Natural killer cell (primary cell): ENCODE data around the gene CD14. TPM values are rescaled to one million over a fixed set of nuclear protein-coding genes. Genes with fewer than 3 reads are reported as not detected.
"Not testable (repeated sequence)": the region's sequence is repeated elsewhere in the genome, so short reads cannot be mapped to it uniquely, and the experiment has no call there.

ENCODE experiments used
- ATAC-seq, 3 donors: fragments of 150-1000 bp in 2 of 3; fragments of 200-7000 bp in 1 of 3; cut with Tn5 transposase; 1 replicate in 1 of 3; 2 replicates in 2 of 3; pipeline ENCODE4 v1.10.0; 2021; ENCODE audit warnings: mild to moderate bottlenecking in 2 of 3, moderate library complexity in 2 of 3
- DNase-seq, 2 donors: peaks; one replicate each; pipeline versions ENCODE4 v3.0.0 to v3.0.0-alpha.2; 2013 to 2021; ENCODE audit warnings: mixed read lengths in 1 of 2
- H3K27ac ChIP-seq: one replicate; pipeline ENCODE4 v1.5.1; 2013; ENCODE audit warnings: mild to moderate bottlenecking, low read length
- H3K27me3 ChIP-seq: one replicate; pipeline ENCODE4 v1.6.1; 2013; ENCODE audit warnings: low read length; ENCODE audit not compliant: control insufficient read depth, insufficient read depth
- H3K36me3 ChIP-seq: one replicate; pipeline ENCODE4 v1.6.1; 2013; ENCODE audit warnings: low read length; ENCODE audit not compliant: control insufficient read depth, insufficient read depth
- H3K4me1 ChIP-seq: one replicate; pipeline ENCODE4 v1.6.1; 2013; ENCODE audit warnings: low read length; ENCODE audit not compliant: control insufficient read depth, insufficient read depth
- H3K4me3 ChIP-seq: one replicate; pipeline ENCODE4 v1.5.1; 2013; ENCODE audit warnings: low read length
- H3K9me3 ChIP-seq: one replicate; pipeline ENCODE4 v1.6.1; 2013; ENCODE audit warnings: low read length; ENCODE audit not compliant: control insufficient read depth, insufficient read depth
- H3K27ac Mint-ChIP-seq, 2 donors: one replicate each; pipeline ENCODE4 v1.8.0; 2022; ENCODE audit warnings: mild to moderate bottlenecking in 2 of 2, mixed read lengths in 2 of 2, moderate library complexity in 1 of 2
- H3K27me3 Mint-ChIP-seq, 2 donors: one replicate each; pipeline ENCODE4 v1.8.0; 2022; ENCODE audit warnings: low read depth in 2 of 2, mixed read lengths in 2 of 2
- H3K36me3 Mint-ChIP-seq: one replicate; pipeline ENCODE4 v1.8.0; 2022; ENCODE audit warnings: mixed read lengths
- H3K4me1 Mint-ChIP-seq, 2 donors: one replicate each; pipeline ENCODE4 v1.8.0; 2022; ENCODE audit warnings: mixed read lengths in 2 of 2
- H3K4me3 Mint-ChIP-seq: one replicate; pipeline ENCODE4 v1.8.0; 2022; ENCODE audit warnings: mild to moderate bottlenecking, moderate library complexity, mixed read lengths
- H3K9me3 Mint-ChIP-seq, 2 donors: one replicate each; pipeline ENCODE4 v1.8.0; 2022; ENCODE audit warnings: mixed read lengths in 2 of 2
- CTCF ChIP-seq: fragments of 200-600 bp; IDR thresholded peaks from one replicate; pipeline ENCODE4 v1.8.0; 2022; ENCODE audit warnings: antibody characterized with exemption
- WGBS: methylation state at CpG from one replicate; pipeline ENCODE4 v1.1.7; 2013; ENCODE audit warnings: missing lambda C conversion rate; ENCODE audit not compliant: insufficient coverage; 5-methylcytosine and 5-hydroxymethylcytosine counted together
- intact Hi-C: fragments of 100-400 bp; cut with micrococcal nuclease; formaldehyde crosslinking; loops from one replicate; pipeline ENCODE4 v1.14.2; 2022
- total RNA-seq, 4 donors: library from RNA; stranded (reverse); fragments of 120-200 nt in 1 of 4; gene quantifications; one replicate each; pipeline versions ENCODE4 v1.2.3 to v1.2.4, GENCODE V29; 2013 to 2022

CD14 gene
- total RNA-seq, 3 donors from 2014 or later (not counting 1 experiment from before 2014, with no cell fraction given), result 1.4 to 15.9 (median 7.0) TPM

- H3K36me3 ChIP-seq, result peaks cover 75% of the 10 kb centered on the region
- Mint-ChIP-seq H3K36me3 (peaks cover 7% of the 10 kb centered on the region), H3K9me3 (no peaks in the 10 kb centered on the region), H3K27ac (peak overlapping the region in 1 of 2 donors; percentile 16), H3K4me3 (no peak overlapping the region), H3K4me1 (peaks cover 15 to 22% of the 10 kb centered on the region in 2 donors), H3K27me3 (no peaks in the 10 kb centered on the region)
- no peaks in the 10 kb centered on the region for H3K27me3 ChIP-seq
- H3K27ac ChIP-seq, result no peak overlapping the region
- H3K4me3 ChIP-seq, result no peak overlapping the region
- WGBS, result over 99% methylated on average over 6 of the region's 7 CpGs
- DNase-seq (no peak), ATAC-seq (no peak)
- intact Hi-C loops, result no loop called here
- no peaks in the 10 kb centered on the region for H3K9me3 ChIP-seq
- H3K4me1 ChIP-seq, result no peaks in the 10 kb centered on the region
- TF ChIP-seq CTCF, result no peak
These were observed 38.6 kb upstream of the CD14 start for GRCh38 chr5:140671472-140672125.

- H3K4me3 ChIP-seq, H3K9me3 ChIP-seq, DNase-seq, H3K27ac ChIP-seq, H3K4me1 ChIP-seq, H3K27ac Mint-ChIP-seq, intact Hi-C loops, H3K36me3 Mint-ChIP-seq, H3K27me3 ChIP-seq, H3K4me3 Mint-ChIP-seq, H3K9me3 Mint-ChIP-seq, H3K27me3 Mint-ChIP-seq, ATAC-seq: not testable (repeated sequence)
- H3K4me1 Mint-ChIP-seq, result peaks cover 21 to 28% of the 10 kb centered on the region in 2 donors
- H3K36me3 ChIP-seq, result peaks cover 70% of the 10 kb centered on the region
- WGBS, result 90% methylated on average over 3 of the region's 4 CpGs
These were observed 38.1 kb upstream of the CD14 start for GRCh38 chr5:140671035-140671434.

DNA sequence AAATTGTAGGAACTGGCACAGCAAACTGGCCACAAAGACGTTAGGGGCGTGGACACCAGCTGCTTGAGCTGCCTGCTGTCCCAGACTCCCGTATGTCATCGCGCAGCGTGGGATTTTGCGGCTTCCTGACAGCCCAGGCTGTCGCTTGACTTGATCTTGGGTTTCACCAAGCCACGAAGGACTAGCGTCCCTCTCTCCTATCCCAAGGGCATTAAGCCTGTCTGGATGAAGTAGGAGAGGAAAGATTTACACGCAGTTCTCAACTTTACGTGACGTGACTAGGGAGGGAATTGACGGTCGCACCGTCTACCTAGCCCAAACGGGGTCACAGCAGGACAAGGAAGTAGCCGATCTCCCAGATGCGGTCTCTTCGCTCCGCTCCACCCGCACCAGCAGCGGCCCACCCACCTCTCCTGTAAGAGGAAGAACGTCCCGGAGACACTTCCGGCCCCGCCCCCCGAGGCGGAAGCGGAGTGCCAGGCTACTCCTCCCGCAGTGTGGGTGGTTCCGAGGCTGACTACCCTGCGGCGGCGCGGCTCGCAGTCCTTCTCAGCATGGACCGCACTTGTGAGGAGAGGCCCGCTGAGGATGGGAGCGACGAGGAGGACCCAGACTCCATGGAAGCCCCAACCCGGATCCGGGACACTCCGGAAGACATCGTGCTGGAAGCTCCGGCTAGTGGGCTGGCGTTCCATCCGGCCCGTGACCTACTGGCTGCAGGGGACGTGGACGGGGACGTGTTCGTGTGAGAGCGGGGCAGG lies 31.6 kb upstream of the CD14 start, which contains the start of gene WDR55:
Gene WDR55, plus strand, starts transcription at position 546 of the 761 bp plus-strand sequence. Its CDS starts 9 bp downstream, at position 555.
- ATAC-seq, result peak; percentile 95 to 97 (median 95)
- Mint-ChIP-seq H3K36me3 (peaks cover 21% of the 10 kb centered on the region), H3K27me3 (no peaks in the 10 kb centered on the region), H3K4me3 (peak within 1 kb of the TSS; percentile 99), H3K27ac (peak within 1 kb of the TSS; percentile 96), H3K4me1 (peaks cover 33 to 38% of the 10 kb centered on the region in 2 donors), H3K9me3 (no peaks in the 10 kb centered on the region)
- TF ChIP-seq CTCF, result no peak
- intact Hi-C loops, result loop anchor here (1.0 to 2.0 kb wide), 5 partner anchors 17 to 263 kb away; partner anchors contain the start of genes ANKHD1, APBB3, HARS1 and HARS2
- Histone ChIP-seq H3K4me3 (peak within 1 kb of the TSS; percentile 99), H3K27ac (peak within 1 kb of the TSS; percentile 90), H3K4me1 (peaks cover 21% of the 10 kb centered on the region), H3K9me3 (no peaks in the 10 kb centered on the region), H3K27me3 (no peaks in the 10 kb centered on the region), H3K36me3 (peaks cover 55% of the 10 kb centered on the region)
- DNase-seq, result peak; percentile 86 to 97
- WGBS, result under 1% methylated on average over 53 of the region's 54 CpGs

DNA sequence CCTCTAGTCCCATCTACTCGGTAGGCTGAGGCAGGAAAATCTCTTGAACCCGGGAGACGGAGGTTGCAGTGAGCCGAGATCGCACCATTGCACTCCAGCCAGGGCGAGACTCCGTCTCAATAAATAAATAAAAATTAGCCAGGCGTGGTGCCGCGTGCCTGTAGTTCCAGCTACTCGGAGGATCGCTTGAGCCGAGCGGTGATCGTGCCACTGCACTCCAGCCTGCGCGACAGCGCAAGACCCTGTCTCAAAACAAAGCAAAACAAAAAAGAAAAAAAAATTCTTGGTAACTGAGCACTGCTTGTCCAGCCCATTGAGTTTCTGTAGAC lies 31.0 kb upstream of the CD14 start:
- H3K27ac Mint-ChIP-seq, result peak overlapping the region; percentile 96
- ATAC-seq, result no peak
- H3K9me3 Mint-ChIP-seq, result no peaks in the 10 kb centered on the region
- peaks cover 57% of the 10 kb centered on the region for H3K36me3 ChIP-seq
- peaks cover 21% of the 10 kb centered on the region for H3K4me1 ChIP-seq
- intact Hi-C loops, result loop anchor here (1.0 to 2.0 kb wide), 5 partner anchors 17 to 263 kb away; partner anchors contain the start of genes ANKHD1, APBB3, HARS1 and HARS2
- peaks cover 33 to 38% of the 10 kb centered on the region in 2 donors for H3K4me1 Mint-ChIP-seq
- H3K27me3 ChIP-seq, result no peaks in the 10 kb centered on the region
- peak overlapping the region; percentile 90 for H3K27ac ChIP-seq
- 41% methylated on average over 18 of the region's 18 CpGs for WGBS
- H3K4me3 ChIP-seq, result peak overlapping the region; percentile 99
- H3K9me3 ChIP-seq, result no peaks in the 10 kb centered on the region
- peaks cover 25% of the 10 kb centered on the region for H3K36me3 Mint-ChIP-seq
- no peak for DNase-seq
- peak overlapping the region; percentile 99 for H3K4me3 Mint-ChIP-seq
- TF ChIP-seq CTCF, result no peak
- H3K27me3 Mint-ChIP-seq, result no peaks in the 10 kb centered on the region

- intact Hi-C loops, DNase-seq, ATAC-seq, H3K27me3 Mint-ChIP-seq, H3K9me3 Mint-ChIP-seq, H3K9me3 ChIP-seq, H3K27ac ChIP-seq, H3K4me3 ChIP-seq, H3K4me3 Mint-ChIP-seq, H3K27me3 ChIP-seq: not testable (repeated sequence)
- peaks cover 73% of the 10 kb centered on the region for H3K36me3 ChIP-seq
- peaks cover 39% of the 10 kb centered on the region for H3K36me3 Mint-ChIP-seq
- peaks cover 14% of the 10 kb centered on the region for H3K4me1 ChIP-seq
- H3K27ac Mint-ChIP-seq, result peak overlapping the region in 1 of 2 donors; percentile 35
- 99% methylated on average over 6 of the region's 6 CpGs for WGBS
- peaks cover 11 to 18% of the 10 kb centered on the region in 2 donors for H3K4me1 Mint-ChIP-seq
These were observed 27.4 kb upstream of the CD14 start for GRCh38 chr5:140660371-140660770.
